ENCODE measurements around the gene TGFBR3. TPM values are rescaled to one million over a fixed set of nuclear protein-coding genes. Genes with fewer than 3 reads are reported as not detected.

Gene TGFBR3
- total RNA-seq, 1 experiment from 2014 or later = 12.2 TPM

DNA sequence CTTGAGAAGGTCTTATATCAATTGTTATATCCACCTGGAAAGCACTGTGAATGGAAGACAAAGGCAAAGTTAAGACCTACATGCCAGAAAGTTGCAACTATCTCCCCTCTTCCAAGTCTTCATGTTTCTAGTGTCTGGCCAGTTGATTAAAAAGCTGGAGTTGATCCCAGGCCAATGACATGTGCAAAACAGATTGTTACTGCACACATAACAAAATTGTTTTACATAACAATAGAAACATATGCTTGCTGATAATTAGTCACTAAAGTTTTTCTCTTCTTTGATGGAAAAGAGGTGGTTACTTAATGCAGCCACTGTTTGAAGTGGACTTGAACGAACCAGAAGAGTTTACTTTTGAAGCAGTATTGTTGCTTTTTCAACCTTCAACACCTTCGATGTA lies 158.2 kb downstream of the TGFBR3 start:
- no TSS peak for BruUV-seq (replicated peaks)
- H3K4me1 ChIP-seq = 0 out of 2 replicates have a peak, but pooled peaks cover 5% of the 10 kb centered on the region

GRCh38 chr1:91725989-91726721 lies 159.8 kb downstream of the TGFBR3 start:
- CTCF ChIA-PET = no interaction called here

More for the DNA sequence above, 158.2 kb downstream of the TGFBR3 start:
- no peaks in the 10 kb centered on the region for H3K9me3 ChIP-seq
- Mint-ChIP-seq H3K4me3 (ENCODE audit: unreplicated experiment) (no peak overlapping the region), H3K4me1 (ENCODE audit: low read depth, unreplicated experiment) (peaks cover 6% of the 10 kb centered on the region), H3K27me3 (ENCODE audit: insufficient read depth, unreplicated experiment) (no peaks in the 10 kb centered on the region), H3K36me3 (ENCODE audit: insufficient read depth, unreplicated experiment) (peaks cover 5% of the 10 kb centered on the region), H3K9me3 (ENCODE audit: unreplicated experiment) (no peaks in the 10 kb centered on the region), H3K27ac (ENCODE audit: unreplicated experiment) (no peak overlapping the region)
- H3K4me3 ChIP-seq (ENCODE audit: low read depth, low read length) = no peak overlapping the region
- intact Hi-C loops (cut with micrococcal nuclease; ENCODE audit: unreplicated experiment) = no loop called here
- no peaks in the 10 kb centered on the region for H3K36me3 ChIP-seq (ENCODE audit: control insufficient read depth, insufficient read depth, low read length)
- TF ChIP-seq CTCF (IDR thresholded peaks at IDR 0.05; ENCODE audit: insufficient read depth in 1 of 2, low read depth in 1 of 2, low read length in 1 of 2, severe bottlenecking in 1 of 2, unreplicated experiment in 1 of 2) = no peak
- DNase-seq = no peak
- POLR2A ChIA-PET = no interaction called here
- H3K27me3 ChIP-seq (replicated peaks; ENCODE audit: control insufficient read depth, insufficient read depth, low read length) = no peaks in the 10 kb centered on the region
- CTCF ChIA-PET = no interaction called here

GRCh38 chr1:91725618-91725988 lies 160.3 kb downstream of the TGFBR3 start:
- intact Hi-C loops (cut with micrococcal nuclease; ENCODE audit: unreplicated experiment) = no loop called here
- peaks cover 6% of the 10 kb centered on the region for H3K4me1 Mint-ChIP-seq (ENCODE audit: low read depth, unreplicated experiment)
- no peaks in the 10 kb centered on the region for H3K9me3 Mint-ChIP-seq (ENCODE audit: unreplicated experiment)
- ChIA-PET POLR2A (no interaction called here), CTCF (no interaction called here)
- no peaks in the 10 kb centered on the region for H3K27me3 Mint-ChIP-seq (ENCODE audit: insufficient read depth, unreplicated experiment)
- H3K36me3 Mint-ChIP-seq (ENCODE audit: insufficient read depth, unreplicated experiment) = no peaks in the 10 kb centered on the region
- BruUV-seq (replicated peaks) = no TSS peak
- DNase-seq = no peak
- Histone ChIP-seq H3K4me1 (no peaks in the 10 kb centered on the region), H3K36me3 (ENCODE audit: control insufficient read depth, insufficient read depth, low read length) (no peaks in the 10 kb centered on the region), H3K9me3 (no peaks in the 10 kb centered on the region), H3K4me3 (ENCODE audit: low read depth, low read length) (no peak overlapping the region), H3K27me3 (replicated peaks; ENCODE audit: control insufficient read depth, insufficient read depth, low read length) (no peaks in the 10 kb centered on the region)
- no peak overlapping the region for H3K4me3 Mint-ChIP-seq (ENCODE audit: unreplicated experiment)
- no peak overlapping the region for H3K27ac Mint-ChIP-seq (ENCODE audit: unreplicated experiment)
- no peak for TF ChIP-seq CTCF (IDR thresholded peaks at IDR 0.05; ENCODE audit: insufficient read depth in 1 of 2, low read depth in 1 of 2, low read length in 1 of 2, severe bottlenecking in 1 of 2, unreplicated experiment in 1 of 2)

More at GRCh38 chr1:91725989-91726721, 159.8 kb downstream of the TGFBR3 start:
- Mint-ChIP-seq H3K36me3 (ENCODE audit: insufficient read depth, unreplicated experiment) (no peaks in the 10 kb centered on the region), H3K4me3 (ENCODE audit: unreplicated experiment) (no peak overlapping the region), H3K9me3 (ENCODE audit: unreplicated experiment) (no peaks in the 10 kb centered on the region), H3K27me3 (ENCODE audit: insufficient read depth, unreplicated experiment) (no peaks in the 10 kb centered on the region), H3K4me1 (ENCODE audit: low read depth, unreplicated experiment) (peaks cover 6% of the 10 kb centered on the region), H3K27ac (ENCODE audit: unreplicated experiment) (no peak overlapping the region)
- Histone ChIP-seq H3K27me3 (replicated peaks; ENCODE audit: control insufficient read depth, insufficient read depth, low read length) (no peaks in the 10 kb centered on the region), H3K4me3 (ENCODE audit: low read depth, low read length) (no peak overlapping the region), H3K4me1 (no peaks in the 10 kb centered on the region), H3K36me3 (ENCODE audit: control insufficient read depth, insufficient read depth, low read length) (no peaks in the 10 kb centered on the region), H3K9me3 (no peaks in the 10 kb centered on the region)
- no peak for TF ChIP-seq CTCF (IDR thresholded peaks at IDR 0.05; ENCODE audit: insufficient read depth in 1 of 2, low read depth in 1 of 2, low read length in 1 of 2, severe bottlenecking in 1 of 2, unreplicated experiment in 1 of 2)
- BruUV-seq (replicated peaks) = no TSS peak
- DNase-seq = no peak
- intact Hi-C loops (cut with micrococcal nuclease; ENCODE audit: unreplicated experiment) = no loop called here
- POLR2A ChIA-PET = no interaction called here
